DLD1 (cell line): ENCODE measurements around the gene MAGI1.

ENCODE experiments used
- in situ Hi-C: cut with HindIII; loops from 2 replicates; pipeline ENCODE4 v1.10.0; 2017; ENCODE audit warnings: low sequenced_read_pairs

Gene MAGI1

GRCh38 chr3:65411367-65411766, 627.4 kb downstream of the MAGI1 start:
- in situ Hi-C loops = loop anchor here (25.0 kb wide), 1 partner anchor 874 kb away; no protein-coding TSS in a partner anchor

- in situ Hi-C loops = loop anchor here (25.0 kb wide), 1 partner anchor 872 kb away; no protein-coding TSS in a partner anchor
Observed at GRCh38 chr3:65409176-65409569, 629.5 kb downstream of the MAGI1 start.

GRCh38 chr3:65408531-65409175, 630.1 kb downstream of the MAGI1 start:
- in situ Hi-C loops = loop anchor here (25.0 kb wide), 1 partner anchor 871 kb away; no protein-coding TSS in a partner anchor

- in situ Hi-C loops = loop anchor here (25.0 kb wide), 1 partner anchor 869 kb away; no protein-coding TSS in a partner anchor
Observed at GRCh38 chr3:65406470-65406869, 632.2 kb downstream of the MAGI1 start.

GRCh38 chr3:65402597-65402996, 636.1 kb downstream of the MAGI1 start:
- in situ Hi-C loops = loop anchor here (25.0 kb wide), 1 partner anchor 865 kb away; no protein-coding TSS in a partner anchor

- in situ Hi-C loops = loop anchor here (25.0 kb wide), 1 partner anchor 864 kb away; no protein-coding TSS in a partner anchor
Observed at GRCh38 chr3:65401359-65402305, 637.1 kb downstream of the MAGI1 start.

- in situ Hi-C loops = loop anchor here (25.0 kb wide), 1 partner anchor 864 kb away; no protein-coding TSS in a partner anchor
Observed at GRCh38 chr3:65400899-65401298, 637.8 kb downstream of the MAGI1 start.

GRCh38 chr3:65398953-65399352, 639.8 kb downstream of the MAGI1 start:
- in situ Hi-C loops = no loop called here

- in situ Hi-C loops = no loop called here
Observed at GRCh38 chr3:65396078-65396477, 642.6 kb downstream of the MAGI1 start.

GRCh38 chr3:65391068-65391467, 647.6 kb downstream of the MAGI1 start:
- in situ Hi-C loops = no loop called here

- in situ Hi-C loops = no loop called here
Observed at GRCh38 chr3:65385805-65386204, 652.9 kb downstream of the MAGI1 start.

GRCh38 chr3:65381496-65382010, 657.2 kb downstream of the MAGI1 start:
- in situ Hi-C loops = no loop called here

- in situ Hi-C loops = no loop called here
Observed at GRCh38 chr3:65379223-65379622, 659.5 kb downstream of the MAGI1 start.

- in situ Hi-C loops = no loop called here
Observed at GRCh38 chr3:65377637-65378036, 661.1 kb downstream of the MAGI1 start.

GRCh38 chr3:65376426-65376825, 662.3 kb downstream of the MAGI1 start:
- in situ Hi-C loops = no loop called here

- in situ Hi-C loops = no loop called here
Observed at GRCh38 chr3:65371053-65371452, 667.7 kb downstream of the MAGI1 start.

GRCh38 chr3:65368866-65369265, 669.9 kb downstream of the MAGI1 start:
- in situ Hi-C loops = no loop called here

GRCh38 chr3:65362688-65363087, 676.0 kb downstream of the MAGI1 start:
- in situ Hi-C loops = no loop called here

- in situ Hi-C loops = no loop called here
Observed at GRCh38 chr3:65361448-65361847, 677.3 kb downstream of the MAGI1 start.

GRCh38 chr3:65356331-65357248, 682.1 kb downstream of the MAGI1 start:
- in situ Hi-C loops = no loop called here
